Astrocyte (in vitro differentiated cells and primary cell): ENCODE data around the gene ZNF83. TPM values are rescaled to one million over a fixed set of nuclear protein-coding genes. Genes with fewer than 3 reads are reported as not detected.

Experiments
- DNase-seq: peaks from one replicate; pipeline ENCODE4 v3.0.0-alpha.2; 2010; ENCODE audit warnings: low read depth
- FAIRE-seq: peaks from 2 replicates; lab custom pipeline; 2011; peaks lifted over from hg19 to GRCh38; lab: Jason Lieb, UNC
- H2AFZ ChIP-seq: 2 replicates; pipeline ENCODE4 v1.6.0; 2012; ENCODE audit warnings: low read depth, low read length, inconsistent platforms
- H3K27ac ChIP-seq: 2 replicates; pipeline ENCODE4 v1.5.1; 2011; ENCODE audit warnings: low read depth, low read length, inconsistent platforms
- H3K27me3 ChIP-seq: 2 replicates; pipeline ENCODE4 v1.6.0; 2011; ENCODE audit warnings: low read length, inconsistent platforms; ENCODE audit not compliant: insufficient read depth
- H3K36me3 ChIP-seq: 2 replicates; pipeline ENCODE4 v1.5.1; 2011; ENCODE audit warnings: low read length, inconsistent platforms; ENCODE audit not compliant: insufficient read depth
- H3K4me1 ChIP-seq: 2 replicates; pipeline ENCODE4 v1.5.1; 2011; ENCODE audit warnings: low read length, inconsistent platforms; ENCODE audit not compliant: insufficient read depth
- H3K4me2 ChIP-seq: 2 replicates; pipeline ENCODE4 v1.6.0; 2012; ENCODE audit warnings: low read length, inconsistent platforms
- H3K4me3 ChIP-seq: 2 replicates; pipeline ENCODE4 v1.5.1; 2011; ENCODE audit warnings: low read depth, mild to moderate bottlenecking, low read length, inconsistent platforms; ENCODE audit not compliant: insufficient read depth
- H3K79me2 ChIP-seq: 2 replicates; pipeline ENCODE4 v1.6.0; 2012; ENCODE audit warnings: mild to moderate bottlenecking, low read length, inconsistent platforms; ENCODE audit not compliant: insufficient read depth
- H3K9ac ChIP-seq: 2 replicates; pipeline ENCODE4 v1.6.0; 2012; ENCODE audit warnings: mild to moderate bottlenecking, low read length, inconsistent platforms
- H3K9me3 ChIP-seq: 2 replicates; pipeline ENCODE4 v1.5.1; 2012; ENCODE audit warnings: low read depth, mild to moderate bottlenecking, low read length, inconsistent platforms; ENCODE audit not compliant: insufficient read depth
- H4K20me1 ChIP-seq: 2 replicates; pipeline ENCODE4 v1.6.0; 2012; ENCODE audit warnings: low read length, inconsistent platforms; ENCODE audit not compliant: insufficient read depth
- H3K27ac Mint-ChIP-seq: one replicate; pipeline ENCODE4 v1.8.0; 2021; ENCODE audit warnings: mild to moderate bottlenecking, mixed read lengths; ENCODE audit not compliant: unreplicated experiment
- H3K27me3 Mint-ChIP-seq: one replicate; pipeline ENCODE4 v1.8.0; 2021; ENCODE audit warnings: low read depth, mixed read lengths; ENCODE audit not compliant: unreplicated experiment
- H3K36me3 Mint-ChIP-seq: one replicate; pipeline ENCODE4 v1.8.0; 2021; ENCODE audit warnings: low read depth, mixed read lengths; ENCODE audit not compliant: unreplicated experiment
- H3K4me1 Mint-ChIP-seq: one replicate; pipeline ENCODE4 v1.8.0; 2021; ENCODE audit warnings: low read depth, mixed read lengths; ENCODE audit not compliant: unreplicated experiment
- H3K4me3 Mint-ChIP-seq: one replicate; pipeline ENCODE4 v1.8.0; 2021; ENCODE audit warnings: mild to moderate bottlenecking, moderate library complexity, mixed read lengths; ENCODE audit not compliant: unreplicated experiment
- H3K9me3 Mint-ChIP-seq: one replicate; pipeline ENCODE4 v1.8.0; 2021; ENCODE audit warnings: mild to moderate bottlenecking, mixed read lengths; ENCODE audit not compliant: unreplicated experiment
- EZH2 ChIP-seq: IDR thresholded peaks from 2 replicates; pipeline ENCODE4 v1.6.1; 2012; ENCODE audit warnings: mild to moderate bottlenecking, low read length, inconsistent platforms; ENCODE audit not compliant: insufficient read depth
- total RNA-seq: library from RNA; stranded (reverse); gene quantifications from 2 replicates; pipeline ENCODE4 v1.2.1, GENCODE V29; 2021
- TF ChIP-seq, protein P1 (sequence below): IDR thresholded peaks from 2 replicates; pipeline ENCODE4 v1.5.1; 2011; ENCODE audit warnings: low read depth, mild to moderate bottlenecking, inconsistent platforms, low read length, moderate library complexity; ENCODE audit not compliant: insufficient read depth

Gene ZNF83
- total RNA-seq, 1 donor from 2014 or later, result 35.4 TPM

DNA sequence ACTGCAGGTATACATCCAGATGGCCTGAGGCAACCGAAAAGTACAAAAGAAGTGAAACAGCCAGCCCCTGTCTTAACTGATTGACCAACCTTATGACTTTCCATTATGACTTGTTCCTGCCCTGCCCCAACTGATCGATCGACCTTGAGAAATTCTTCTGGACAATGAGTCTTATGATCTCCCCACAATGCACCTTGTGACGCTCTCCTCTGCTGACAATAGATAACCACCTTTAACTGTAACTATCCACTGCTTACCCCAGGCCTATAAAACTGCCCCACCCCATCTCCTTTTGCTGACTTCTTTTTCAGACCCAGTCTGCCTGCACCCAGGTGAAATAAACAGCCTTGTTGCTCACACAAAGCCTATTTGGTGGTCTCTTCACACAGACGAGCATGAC, 11.2 kb downstream of the ZNF83 start:
- Histone ChIP-seq H3K9ac (no peak overlapping the region), H3K4me2 (no peak overlapping the region), H3K4me3 (no peak overlapping the region), H2AFZ (no peak overlapping the region), H3K27me3 (no peaks in the 10 kb centered on the region), H3K4me1 (no peaks in the 10 kb centered on the region), H3K36me3 (no peaks in the 10 kb centered on the region), H4K20me1 (no peaks in the 10 kb centered on the region), H3K27ac (no peak overlapping the region), H3K9me3 (no peaks in the 10 kb centered on the region), H3K79me2 (no peaks in the 10 kb centered on the region)
- Mint-ChIP-seq H3K27me3 (no peaks in the 10 kb centered on the region), H3K9me3 (peaks cover 4% of the 10 kb centered on the region), H3K27ac (no peak overlapping the region), H3K4me3 (no peak overlapping the region), H3K4me1 (no peaks in the 10 kb centered on the region), H3K36me3 (peaks cover 27% of the 10 kb centered on the region)
- no peak for FAIRE-seq
- no peak for DNase-seq
- TF ChIP-seq EZH2, result no peak
- TF ChIP-seq, protein P1, sequence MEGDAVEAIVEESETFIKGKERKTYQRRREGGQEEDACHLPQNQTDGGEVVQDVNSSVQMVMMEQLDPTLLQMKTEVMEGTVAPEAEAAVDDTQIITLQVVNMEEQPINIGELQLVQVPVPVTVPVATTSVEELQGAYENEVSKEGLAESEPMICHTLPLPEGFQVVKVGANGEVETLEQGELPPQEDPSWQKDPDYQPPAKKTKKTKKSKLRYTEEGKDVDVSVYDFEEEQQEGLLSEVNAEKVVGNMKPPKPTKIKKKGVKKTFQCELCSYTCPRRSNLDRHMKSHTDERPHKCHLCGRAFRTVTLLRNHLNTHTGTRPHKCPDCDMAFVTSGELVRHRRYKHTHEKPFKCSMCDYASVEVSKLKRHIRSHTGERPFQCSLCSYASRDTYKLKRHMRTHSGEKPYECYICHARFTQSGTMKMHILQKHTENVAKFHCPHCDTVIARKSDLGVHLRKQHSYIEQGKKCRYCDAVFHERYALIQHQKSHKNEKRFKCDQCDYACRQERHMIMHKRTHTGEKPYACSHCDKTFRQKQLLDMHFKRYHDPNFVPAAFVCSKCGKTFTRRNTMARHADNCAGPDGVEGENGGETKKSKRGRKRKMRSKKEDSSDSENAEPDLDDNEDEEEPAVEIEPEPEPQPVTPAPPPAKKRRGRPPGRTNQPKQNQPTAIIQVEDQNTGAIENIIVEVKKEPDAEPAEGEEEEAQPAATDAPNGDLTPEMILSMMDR, result no peak

GRCh38 chr19:52622261-52622660, 15.9 kb downstream of the ZNF83 start:
- Histone ChIP-seq H3K79me2 (no peaks in the 10 kb centered on the region), H3K36me3 (no peaks in the 10 kb centered on the region), H3K9ac (no peak overlapping the region), H3K27me3 (no peaks in the 10 kb centered on the region), H3K27ac (no peak overlapping the region), H3K9me3 (no peaks in the 10 kb centered on the region), H3K4me2 (no peak overlapping the region), H4K20me1 (no peaks in the 10 kb centered on the region), H3K4me1 (no peaks in the 10 kb centered on the region), H2AFZ (no peak overlapping the region), H3K4me3 (no peak overlapping the region)
- Mint-ChIP-seq H3K27me3 (no peaks in the 10 kb centered on the region), H3K36me3 (peaks cover 31% of the 10 kb centered on the region), H3K9me3 (peaks cover 9% of the 10 kb centered on the region), H3K4me1 (no peaks in the 10 kb centered on the region), H3K27ac (no peak overlapping the region), H3K4me3 (no peak overlapping the region)
- DNase-seq, result no peak
- FAIRE-seq, result no peak
- TF ChIP-seq, protein P1, result no peak
- TF ChIP-seq EZH2, result no peak

DNA sequence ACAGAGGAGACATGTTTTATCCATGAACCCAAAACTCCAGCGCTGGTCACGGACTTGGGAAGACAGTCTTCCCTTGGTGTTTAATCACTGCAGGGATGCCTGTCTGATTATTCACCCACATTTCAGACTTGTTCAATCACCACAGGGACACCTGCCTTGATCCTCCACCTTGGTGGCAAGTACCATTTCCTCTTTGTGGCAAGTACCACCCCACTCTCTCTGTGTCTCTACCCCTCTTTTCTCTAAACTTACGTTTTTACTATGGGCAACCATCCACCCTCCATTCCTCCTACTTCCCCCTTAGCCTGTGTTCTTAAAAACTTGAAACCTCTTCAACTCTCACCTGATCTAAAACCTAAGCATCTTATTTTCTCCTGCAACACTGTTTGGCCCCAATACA, 16.8 kb downstream of the ZNF83 start:
- no peak overlapping the region for H3K4me3 Mint-ChIP-seq
- Histone ChIP-seq H3K4me1 (no peaks in the 10 kb centered on the region), H3K4me2 (no peak overlapping the region), H3K27me3 (no peaks in the 10 kb centered on the region), H3K9ac (no peak overlapping the region), H3K79me2 (no peaks in the 10 kb centered on the region), H3K4me3 (no peak overlapping the region), H2AFZ (no peak overlapping the region), H4K20me1 (no peaks in the 10 kb centered on the region), H3K36me3 (no peaks in the 10 kb centered on the region), H3K27ac (no peak overlapping the region), H3K9me3 (peaks cover 5% of the 10 kb centered on the region)
- H3K4me1 Mint-ChIP-seq, result no peaks in the 10 kb centered on the region
- H3K9me3 Mint-ChIP-seq, result peaks cover 15% of the 10 kb centered on the region
- H3K27ac Mint-ChIP-seq, result no peak overlapping the region
- H3K36me3 Mint-ChIP-seq, result peaks cover 39% of the 10 kb centered on the region
- DNase-seq (no peak), FAIRE-seq (no peak)
- no peak for TF ChIP-seq EZH2
- TF ChIP-seq, protein P1, result no peak
- H3K27me3 Mint-ChIP-seq, result no peaks in the 10 kb centered on the region
